ENCODE results near the gene SEPTIN8. TPM values are rescaled to one million over a fixed set of nuclear protein-coding genes. Genes with fewer than 3 reads are reported as not detected.

Gene SEPTIN8
- total and polyA plus RNA-seq, 2 experiments from 2014 or later: 26.9 to 41.9 TPM

- DNase-seq: peak; percentile 81
- in situ Hi-C loops (cut with MboI): no loop called here
- H3K27ac ChIP-seq: no peak overlapping the region
- TF ChIP-seq EZH2phosphoT487 (IDR thresholded peaks at IDR 0.05; ENCODE audit: insufficient read depth, low read depth) (no peak), EZH2 (IDR thresholded peaks at IDR 0.05; ENCODE audit: insufficient read depth, poor library complexity, severe bottlenecking) (no peak)
- WGBS, 2 experiments (ENCODE audit: low coverage in 1 of 2, low lambda C conversion rate in 2 of 2, missing lambda C conversion rate in 2 of 2): 100% methylated on average over 1 of the region's 1 CpG
- H3K4me1 ChIP-seq (ENCODE audit: insufficient read depth): peaks cover 27% of the 10 kb centered on the region
- H3K4me2 ChIP-seq (ENCODE audit: unreplicated experiment): no peak overlapping the region
- H4K20me1 ChIP-seq (ENCODE audit: insufficient read depth): no peaks in the 10 kb centered on the region
- no peaks in the 10 kb centered on the region for H3K9me3 ChIP-seq (ENCODE audit: low read depth)
- no peaks in the 10 kb centered on the region for H3K9me2 ChIP-seq (ENCODE audit: insufficient read depth)
- no peaks in the 10 kb centered on the region; the same call in 1 of the 2 replicates for H3F3A ChIP-seq (ENCODE audit: insufficient read depth)
- no peaks in the 10 kb centered on the region for H3K36me3 ChIP-seq (ENCODE audit: low read depth)
- H3K27me3 ChIP-seq (replicated peaks; ENCODE audit: insufficient read depth): no peaks in the 10 kb centered on the region
- H2AFZ ChIP-seq: no peak overlapping the region
- H3K79me2 ChIP-seq (ENCODE audit: insufficient read depth): no peaks in the 10 kb centered on the region
- no peak overlapping the region for H3K4me3 ChIP-seq
- H3K9ac ChIP-seq: no peak overlapping the region
These were observed 10.0 kb upstream of the SEPTIN8 start for GRCh38 chr5:132787076-132787475.

DNA sequence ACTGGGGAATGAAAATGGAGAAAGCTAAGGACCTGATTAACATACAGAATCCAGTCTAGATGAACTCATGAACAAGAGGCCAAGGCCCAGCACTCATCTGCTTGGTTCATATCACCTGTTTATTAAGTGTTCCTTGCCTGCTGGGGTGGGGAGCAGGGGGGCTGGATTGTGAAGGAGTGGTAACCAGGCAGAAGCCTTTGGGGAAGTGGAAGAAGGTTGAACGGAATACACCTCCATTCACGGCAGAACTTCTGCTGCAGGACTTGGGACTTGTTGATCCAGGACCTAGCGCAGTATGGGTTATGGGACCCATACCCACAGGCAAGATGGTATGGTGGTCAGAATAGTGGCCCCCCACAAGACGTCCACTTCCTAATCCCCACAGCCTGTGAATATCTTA lies 8.8 kb upstream of the SEPTIN8 start:
- no peaks in the 10 kb centered on the region for H3K79me2 ChIP-seq (ENCODE audit: insufficient read depth)
- no peak overlapping the region for H2AFZ ChIP-seq
- no peak for TF ChIP-seq EZH2 (IDR thresholded peaks at IDR 0.05; ENCODE audit: insufficient read depth, poor library complexity, severe bottlenecking)
- TF ChIP-seq EZH2phosphoT487 (IDR thresholded peaks at IDR 0.05; ENCODE audit: insufficient read depth, low read depth): no peak
- no peak for DNase-seq
- no peaks in the 10 kb centered on the region for H4K20me1 ChIP-seq (ENCODE audit: insufficient read depth)
- no peak overlapping the region for H3K27ac ChIP-seq
- in situ Hi-C loops (cut with MboI): no loop called here
- H3K9me3 ChIP-seq (ENCODE audit: low read depth): no peaks in the 10 kb centered on the region
- H3K9ac ChIP-seq: no peak overlapping the region
- H3K4me2 ChIP-seq (ENCODE audit: unreplicated experiment): no peak overlapping the region
- no peaks in the 10 kb centered on the region for H3K27me3 ChIP-seq (replicated peaks; ENCODE audit: insufficient read depth)
- WGBS, 2 experiments (ENCODE audit: low coverage in 1 of 2, low lambda C conversion rate in 2 of 2, missing lambda C conversion rate in 2 of 2): 92 to 93% methylated on average over 4 of the region's 4 CpGs
- H3K4me3 ChIP-seq: no peak overlapping the region
- no peaks in the 10 kb centered on the region; the same call in 1 of the 2 replicates for H3F3A ChIP-seq (ENCODE audit: insufficient read depth)
- peaks cover 35% of the 10 kb centered on the region for H3K4me1 ChIP-seq (ENCODE audit: insufficient read depth)
- no peaks in the 10 kb centered on the region for H3K36me3 ChIP-seq (ENCODE audit: low read depth)
- no peaks in the 10 kb centered on the region for H3K9me2 ChIP-seq (ENCODE audit: insufficient read depth)

DNA sequence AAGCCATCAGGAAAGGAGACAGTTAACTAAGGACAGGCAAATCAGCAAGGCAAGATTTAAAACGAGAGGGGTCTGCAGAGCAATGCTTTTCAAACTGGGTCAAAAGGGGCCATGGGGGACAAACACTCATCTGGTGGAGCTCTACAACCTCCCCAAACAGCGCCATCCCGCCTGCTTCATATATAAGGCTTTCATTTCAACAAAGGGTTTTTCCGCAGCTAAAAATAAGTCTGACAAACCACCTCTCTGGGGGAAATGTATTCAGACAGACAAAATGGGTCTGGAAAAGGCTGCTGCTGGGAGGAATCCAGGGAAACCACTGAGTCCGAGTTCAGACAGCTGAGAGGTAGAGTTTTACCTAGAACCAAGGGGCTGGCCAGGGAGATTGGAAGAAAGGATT lies 8.3 kb upstream of the SEPTIN8 start:
- no peaks in the 10 kb centered on the region for H3K36me3 ChIP-seq (ENCODE audit: low read depth)
- H3K9me3 ChIP-seq (ENCODE audit: low read depth): no peaks in the 10 kb centered on the region
- H2AFZ ChIP-seq: no peak overlapping the region
- H3K27ac ChIP-seq: no peak overlapping the region
- WGBS, 2 experiments (ENCODE audit: low coverage in 1 of 2, low lambda C conversion rate in 2 of 2, missing lambda C conversion rate in 2 of 2): 87 to 88% methylated on average over 5 of the region's 5 CpGs
- DNase-seq: no peak
- no peaks in the 10 kb centered on the region; the same call in 1 of the 2 replicates for H3F3A ChIP-seq (ENCODE audit: insufficient read depth)
- no peak for TF ChIP-seq EZH2 (IDR thresholded peaks at IDR 0.05; ENCODE audit: insufficient read depth, poor library complexity, severe bottlenecking)
- TF ChIP-seq EZH2phosphoT487 (IDR thresholded peaks at IDR 0.05; ENCODE audit: insufficient read depth, low read depth): no peak
- H3K4me3 ChIP-seq: no peak overlapping the region
- no peaks in the 10 kb centered on the region for H3K27me3 ChIP-seq (replicated peaks; ENCODE audit: insufficient read depth)
- in situ Hi-C loops (cut with MboI): no loop called here
- no peaks in the 10 kb centered on the region for H3K9me2 ChIP-seq (ENCODE audit: insufficient read depth)
- H3K9ac ChIP-seq: no peak overlapping the region
- H3K4me1 ChIP-seq (ENCODE audit: insufficient read depth): peaks cover 35% of the 10 kb centered on the region
- no peaks in the 10 kb centered on the region for H4K20me1 ChIP-seq (ENCODE audit: insufficient read depth)
- H3K4me2 ChIP-seq (ENCODE audit: unreplicated experiment): no peak overlapping the region
- no peaks in the 10 kb centered on the region for H3K79me2 ChIP-seq (ENCODE audit: insufficient read depth)

- H3K4me2 ChIP-seq (ENCODE audit: unreplicated experiment): peak overlapping the region; percentile 22
- no peaks in the 10 kb centered on the region for H3F3A ChIP-seq (ENCODE audit: insufficient read depth)
- no peaks in the 10 kb centered on the region for H4K20me1 ChIP-seq (ENCODE audit: insufficient read depth)
- 41 to 47% methylated on average over 4 of the region's 4 CpGs for WGBS, 2 experiments (ENCODE audit: low coverage in 1 of 2, low lambda C conversion rate in 2 of 2, missing lambda C conversion rate in 2 of 2)
- TF ChIP-seq EZH2phosphoT487 (IDR thresholded peaks at IDR 0.05; ENCODE audit: insufficient read depth, low read depth): no peak
- TF ChIP-seq EZH2 (IDR thresholded peaks at IDR 0.05; ENCODE audit: insufficient read depth, poor library complexity, severe bottlenecking): no peak
- peak overlapping the region; percentile 88 for H2AFZ ChIP-seq
- no peaks in the 10 kb centered on the region for H3K9me3 ChIP-seq (ENCODE audit: low read depth)
- H3K36me3 ChIP-seq (ENCODE audit: low read depth): no peaks in the 10 kb centered on the region
- H3K4me3 ChIP-seq: no peak overlapping the region
- peaks cover 4% of the 10 kb centered on the region; the same call in 1 of the 2 replicates for H3K79me2 ChIP-seq (ENCODE audit: insufficient read depth)
- in situ Hi-C loops (cut with MboI): no loop called here
- no peaks in the 10 kb centered on the region for H3K27me3 ChIP-seq (replicated peaks; ENCODE audit: insufficient read depth)
- no peak overlapping the region for H3K9ac ChIP-seq
- H3K27ac ChIP-seq: peak overlapping the region; percentile 52; the same call in 1 of the 2 replicates
- no peaks in the 10 kb centered on the region for H3K9me2 ChIP-seq (ENCODE audit: insufficient read depth)
- H3K4me1 ChIP-seq (ENCODE audit: insufficient read depth): peaks cover 28% of the 10 kb centered on the region
- DNase-seq: peak; percentile 78
These were observed 5.1 kb upstream of the SEPTIN8 start for GRCh38 chr5:132782101-132782500.

- Histone ChIP-seq H3K36me3 (ENCODE audit: low read depth) (no peaks in the 10 kb centered on the region), H3F3A (ENCODE audit: insufficient read depth) (no peaks in the 10 kb centered on the region), H3K9ac (no peak overlapping the region), H3K9me3 (ENCODE audit: low read depth) (no peaks in the 10 kb centered on the region), H2AFZ (no peak overlapping the region), H3K4me2 (ENCODE audit: unreplicated experiment) (no peak overlapping the region), H3K4me1 (ENCODE audit: insufficient read depth) (peaks cover 25% of the 10 kb centered on the region), H3K27me3 (replicated peaks; ENCODE audit: insufficient read depth) (no peaks in the 10 kb centered on the region), H3K4me3 (no peak overlapping the region), H4K20me1 (ENCODE audit: insufficient read depth) (no peaks in the 10 kb centered on the region), H3K9me2 (ENCODE audit: insufficient read depth) (no peaks in the 10 kb centered on the region), H3K79me2 (ENCODE audit: insufficient read depth) (peaks cover 6% of the 10 kb centered on the region; the same call in 1 of the 2 replicates), H3K27ac (no peak overlapping the region)
- in situ Hi-C loops (cut with MboI): no loop called here
- no peak for TF ChIP-seq EZH2 (IDR thresholded peaks at IDR 0.05; ENCODE audit: insufficient read depth, poor library complexity, severe bottlenecking)
- TF ChIP-seq EZH2phosphoT487 (IDR thresholded peaks at IDR 0.05; ENCODE audit: insufficient read depth, low read depth): no peak
- WGBS, 2 experiments (ENCODE audit: low coverage in 1 of 2, low lambda C conversion rate in 2 of 2, missing lambda C conversion rate in 2 of 2): 96 to 97% methylated on average over 4 of the region's 4 CpGs
- DNase-seq: no peak
These were observed 4.0 kb upstream of the SEPTIN8 start for GRCh38 chr5:132781029-132781428.

Data from GM23248 (cell line).